GM08714 (cell line): ENCODE data around the gene PRKACG.
"Not testable (repeated sequence)": the region's sequence is repeated elsewhere in the genome, so short reads cannot be mapped to it uniquely, and the experiment has no call there.

Source experiments
- H3K4me3 ChIP-seq: fragments of 200-500 bp; sonication (Bioruptor generic); 2 replicates; pipeline ENCODE4 v1.5.1; 2014; ENCODE audit warnings: mild to moderate bottlenecking, low read length, inconsistent platforms
- ZNF274 ChIP-seq: IDR thresholded peaks from 2 replicates; pipeline ENCODE4 v1.6.1; 2012; ENCODE audit warnings: mild to moderate bottlenecking, low read depth, low read length

PRKACG gene

GRCh38 chr9:69012696-69013381, 1.1 kb downstream of the PRKACG start:
- H3K4me3 ChIP-seq: no peak overlapping the region
- no peak for TF ChIP-seq ZNF274

GRCh38 chr9:69009708-69010107, 4.2 kb downstream of the PRKACG start:
- H3K4me3 ChIP-seq: no peak overlapping the region
- TF ChIP-seq ZNF274: no peak

- no peak overlapping the region for H3K4me3 ChIP-seq
- no peak for TF ChIP-seq ZNF274
Observed at GRCh38 chr9:69004836-69005235, 9.1 kb downstream of the PRKACG start.

- no peak for TF ChIP-seq ZNF274
- H3K4me3 ChIP-seq: no peak overlapping the region
Observed at GRCh38 chr9:69003051-69003450, 10.9 kb downstream of the PRKACG start.

GRCh38 chr9:69001921-69002320, 12.0 kb downstream of the PRKACG start:
- no peak for TF ChIP-seq ZNF274
- no peak overlapping the region for H3K4me3 ChIP-seq

- no peak for TF ChIP-seq ZNF274
- no peak overlapping the region for H3K4me3 ChIP-seq
Observed at GRCh38 chr9:68999393-69000105, 14.4 kb downstream of the PRKACG start.

GRCh38 chr9:68998812-68999211, 15.1 kb downstream of the PRKACG start:
- no peak overlapping the region for H3K4me3 ChIP-seq
- no peak for TF ChIP-seq ZNF274

- TF ChIP-seq ZNF274: no peak
- no peak overlapping the region for H3K4me3 ChIP-seq
Observed at GRCh38 chr9:68998385-68998784, 15.5 kb downstream of the PRKACG start.

- TF ChIP-seq ZNF274: no peak
- H3K4me3 ChIP-seq: no peak overlapping the region
Observed at GRCh38 chr9:68997666-68998065, 16.2 kb downstream of the PRKACG start.

- TF ChIP-seq ZNF274: no peak
Observed at GRCh38 chr9:68996462-68996861, 17.5 kb downstream of the PRKACG start.

GRCh38 chr9:68995776-68996175, 18.1 kb downstream of the PRKACG start:
- TF ChIP-seq ZNF274: no peak
- no peak overlapping the region for H3K4me3 ChIP-seq

More at GRCh38 chr9:68996462-68996861, 17.5 kb downstream of the PRKACG start:
- no peak overlapping the region for H3K4me3 ChIP-seq

GRCh38 chr9:68991457-68991856, 22.5 kb downstream of the PRKACG start:
- TF ChIP-seq ZNF274: no peak

GRCh38 chr9:68986949-68987348, 27.0 kb downstream of the PRKACG start:
- H3K4me3 ChIP-seq: not testable (repeated sequence)

More at GRCh38 chr9:68991457-68991856, 22.5 kb downstream of the PRKACG start:
- no peak overlapping the region for H3K4me3 ChIP-seq

- no peak for TF ChIP-seq ZNF274
Observed at GRCh38 chr9:68983522-68984424, 30.1 kb downstream of the PRKACG start.

GRCh38 chr9:68983008-68983411, 30.9 kb downstream of the PRKACG start:
- no peak overlapping the region; the same call in 1 of the 2 replicates for H3K4me3 ChIP-seq
- no peak for TF ChIP-seq ZNF274

More at GRCh38 chr9:68983522-68984424, 30.1 kb downstream of the PRKACG start:
- no peak overlapping the region; the same call in 1 of the 2 replicates for H3K4me3 ChIP-seq
